Suppressor macrophage treated with lipopolysaccharide for 4 hours (primary cell): ENCODE data around the gene NUMBL.
A peak's percentile ranks its signal among the peaks of the same experiment; 100 is the strongest.

Source experiments
- DNase-seq: peaks from one replicate; pipeline ENCODE4 v3.0.0-alpha.2; 2020

Gene NUMBL

DNA sequence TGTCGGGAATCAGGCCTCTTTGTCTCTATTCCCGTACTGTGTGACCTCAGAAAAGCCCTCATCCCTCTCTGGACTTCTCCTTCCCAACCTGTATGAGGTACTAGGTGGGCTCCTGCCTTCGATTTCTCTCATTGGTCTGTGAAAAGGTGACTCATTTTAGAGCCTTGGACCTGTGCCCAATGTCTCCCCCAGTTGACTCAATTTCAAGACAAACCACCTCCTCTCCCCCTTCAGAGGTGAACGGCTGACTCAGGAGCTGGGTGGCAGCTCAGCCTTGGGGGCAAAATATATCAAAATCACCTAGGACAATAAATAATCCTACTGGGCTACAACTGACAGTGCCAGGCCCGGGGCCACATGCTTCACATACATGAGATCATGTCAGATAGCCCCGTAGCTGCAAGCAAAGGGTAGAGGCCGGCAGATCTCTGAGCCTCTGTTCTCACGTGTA, 25.6 kb upstream of the NUMBL start:
- DNase-seq: no peak

DNA sequence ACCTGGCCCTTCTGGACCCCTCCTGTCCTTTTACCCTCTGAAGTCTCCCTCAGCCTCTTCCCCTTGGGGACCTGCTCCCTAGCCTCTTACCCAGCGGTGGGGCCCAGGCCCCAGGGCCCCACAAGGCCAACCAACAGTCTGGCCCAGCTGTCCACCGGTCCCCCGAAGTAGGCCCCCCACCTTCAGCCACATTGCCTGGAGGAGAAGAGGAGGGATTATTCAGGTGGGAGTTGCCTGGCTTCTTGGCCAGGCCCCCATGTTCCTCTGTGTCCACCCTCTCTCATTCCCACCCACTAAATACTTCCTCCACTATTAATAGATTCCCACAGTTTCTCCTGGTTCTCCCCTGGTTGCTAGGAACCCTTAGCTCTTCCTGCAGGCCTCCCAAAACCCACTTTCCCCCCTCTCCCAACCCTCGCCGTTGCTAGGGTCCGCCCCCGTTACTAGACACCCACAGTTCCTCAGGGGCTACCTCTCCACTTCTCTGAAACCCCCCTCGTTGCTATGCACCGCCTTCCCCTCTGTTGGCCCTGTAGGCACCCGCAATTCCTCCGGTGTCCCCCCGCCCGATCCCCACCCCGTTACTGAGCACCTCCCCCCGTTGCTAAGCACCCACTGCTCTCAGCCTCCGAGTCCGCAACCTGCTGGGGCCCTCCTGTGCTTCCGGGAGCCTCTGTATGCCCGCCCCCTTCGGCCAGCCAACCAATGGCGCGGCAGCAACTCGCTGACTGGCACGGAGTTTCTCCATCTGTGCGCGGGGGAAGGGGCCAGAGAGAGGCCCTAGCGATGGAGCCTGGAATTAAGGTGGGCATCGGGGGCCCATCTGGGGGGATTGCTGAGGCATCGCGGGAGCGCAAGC, 24.2 kb upstream of the NUMBL start:
- peak; percentile 92 for DNase-seq

DNA sequence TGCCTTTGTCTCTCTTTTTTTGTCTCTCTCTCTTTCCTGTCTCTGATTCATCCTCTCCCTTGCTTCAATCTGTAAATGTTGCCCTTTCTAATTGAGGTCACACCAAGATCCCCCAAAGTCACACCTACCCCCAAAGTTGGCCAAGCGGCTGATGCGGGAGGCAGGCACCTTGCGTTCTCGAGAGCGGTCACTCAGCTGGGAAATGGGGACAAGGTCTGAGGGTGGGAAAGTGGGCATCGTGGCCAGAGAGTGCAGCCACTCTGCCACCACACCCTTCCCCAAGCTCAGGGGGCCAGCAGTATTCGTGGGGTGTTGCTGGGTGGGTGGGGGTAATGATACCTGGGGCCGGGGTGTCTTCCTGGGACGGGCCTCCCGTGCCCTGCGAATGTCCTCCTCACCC, 23.5 kb upstream of the NUMBL start:
- no peak for DNase-seq

DNA sequence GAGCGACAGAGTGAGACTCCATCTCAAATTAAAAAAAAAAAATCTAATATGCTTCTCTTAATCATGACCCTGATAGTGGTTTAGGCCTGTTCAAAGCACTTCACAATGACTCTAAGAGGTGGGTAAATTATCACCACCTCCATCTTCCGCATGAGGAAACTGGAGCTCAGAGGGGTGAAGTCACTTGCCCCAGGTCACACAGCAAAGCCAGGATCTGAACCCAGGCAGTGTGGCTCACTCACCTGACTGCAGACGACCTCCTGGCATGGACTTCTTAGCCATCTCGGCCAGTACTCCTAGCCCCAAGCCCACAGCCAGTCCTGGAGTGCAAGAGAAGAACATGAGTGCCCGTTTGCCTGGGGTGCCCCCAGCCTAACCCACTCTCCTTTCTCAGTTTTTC, 19.4 kb upstream of the NUMBL start:
- DNase-seq: no peak

DNA sequence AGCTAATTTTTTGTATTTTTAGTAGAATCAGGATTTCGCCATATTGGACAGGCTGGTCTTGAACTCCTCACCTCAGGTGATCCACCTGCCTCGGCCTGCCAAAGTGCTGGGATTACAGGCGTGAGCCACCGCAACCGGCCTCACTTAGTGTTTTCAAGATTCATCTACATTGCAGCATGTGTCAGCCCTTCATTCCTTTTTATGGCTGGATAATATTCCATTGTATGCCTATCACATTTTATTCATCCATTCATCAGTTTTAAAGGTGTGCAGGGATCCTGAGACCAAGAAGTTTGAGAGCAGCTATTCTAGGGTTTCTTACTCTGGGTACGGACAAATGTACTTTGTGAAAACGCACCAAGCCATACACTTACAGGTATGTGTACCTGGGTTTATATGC, 17.2 kb upstream of the NUMBL start:
- DNase-seq: no peak

DNA sequence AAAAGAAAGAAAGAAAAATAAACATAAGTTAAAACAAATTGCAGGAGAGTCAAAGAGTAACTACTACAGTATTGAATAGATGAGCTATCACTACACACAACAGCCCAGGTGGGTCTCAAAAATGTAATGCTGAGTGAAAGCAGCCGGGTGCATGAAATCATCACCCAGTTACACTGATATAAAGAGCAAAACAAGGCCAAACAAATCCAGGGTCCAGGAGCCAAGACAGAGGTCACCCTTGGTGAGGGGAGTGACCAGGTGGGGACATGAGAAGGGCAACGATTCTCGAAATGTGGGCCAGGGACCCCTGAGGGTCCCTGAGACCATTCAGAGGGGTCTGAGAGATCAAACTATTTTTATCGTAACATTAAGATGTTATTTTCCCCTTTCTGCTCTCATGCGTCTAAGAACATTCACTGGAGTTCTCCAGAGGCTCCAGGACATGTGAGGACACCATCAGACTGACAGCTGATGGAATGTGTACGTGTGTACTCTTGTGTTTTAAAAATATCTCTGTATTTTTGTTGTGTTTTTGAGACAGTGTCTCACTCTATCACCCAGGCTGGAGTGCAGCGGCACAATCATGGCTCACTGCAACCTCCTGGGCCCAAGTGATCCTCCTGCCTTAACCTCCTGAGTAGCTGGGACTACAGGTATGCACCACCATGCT, 15.6 kb upstream of the NUMBL start:
- DNase-seq: no peak

DNA sequence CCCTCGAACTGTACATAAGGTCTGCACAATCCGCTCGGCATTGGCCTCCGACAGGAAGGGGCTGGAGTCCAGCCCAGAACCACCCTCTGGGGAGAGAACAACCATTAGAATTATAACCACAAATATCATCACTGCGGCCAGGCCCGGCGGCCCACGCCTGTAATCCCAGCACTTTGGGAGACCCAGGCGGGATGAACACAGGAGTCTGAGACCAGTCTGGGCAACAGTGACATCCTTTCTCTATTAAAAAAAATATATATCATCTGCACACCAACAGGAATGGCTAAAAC, 14.9 kb upstream of the NUMBL start:
- DNase-seq: no peak

DNA sequence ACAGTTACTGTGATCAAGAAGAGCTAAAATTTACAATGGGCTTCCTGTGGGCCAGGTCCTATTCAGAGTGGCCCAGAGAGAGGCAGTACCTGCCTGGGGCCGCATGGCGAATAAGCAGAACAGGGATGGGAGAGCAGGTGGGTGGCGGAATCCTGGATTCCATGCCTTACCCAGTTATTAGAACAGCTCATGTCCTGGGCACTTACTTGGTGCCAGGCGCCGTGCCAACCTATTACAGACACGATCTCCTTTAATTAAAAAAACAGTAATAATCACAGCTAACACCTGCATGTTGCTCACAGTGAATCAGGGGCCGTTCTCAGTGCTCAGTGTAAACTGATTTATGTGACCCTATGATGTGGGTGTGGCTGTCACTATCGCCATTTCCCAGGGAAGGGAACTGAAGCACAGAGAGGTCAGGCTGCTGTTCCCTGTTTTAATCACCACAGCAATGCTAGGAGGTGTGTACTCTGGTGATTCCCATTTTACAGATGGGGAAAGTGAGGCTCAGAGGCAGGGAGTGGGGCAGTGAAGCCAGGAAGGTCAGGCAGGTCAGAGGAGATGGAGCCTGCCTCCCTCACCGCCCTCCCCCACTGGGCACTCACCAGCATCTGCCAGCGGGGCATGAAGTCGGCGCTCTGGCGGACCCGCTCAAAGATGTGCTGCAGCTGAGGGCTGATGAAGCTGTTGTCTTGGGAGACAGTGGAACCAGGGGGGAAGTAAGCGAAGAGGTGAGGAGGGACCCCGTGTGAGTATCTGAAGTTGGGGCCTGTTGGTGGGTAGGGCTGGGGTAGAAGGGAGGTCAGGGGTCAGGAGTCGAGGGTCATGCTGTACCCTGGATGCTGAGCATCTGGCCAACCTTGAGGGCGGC, 14.3 kb upstream of the NUMBL start:
- DNase-seq: no peak

DNA sequence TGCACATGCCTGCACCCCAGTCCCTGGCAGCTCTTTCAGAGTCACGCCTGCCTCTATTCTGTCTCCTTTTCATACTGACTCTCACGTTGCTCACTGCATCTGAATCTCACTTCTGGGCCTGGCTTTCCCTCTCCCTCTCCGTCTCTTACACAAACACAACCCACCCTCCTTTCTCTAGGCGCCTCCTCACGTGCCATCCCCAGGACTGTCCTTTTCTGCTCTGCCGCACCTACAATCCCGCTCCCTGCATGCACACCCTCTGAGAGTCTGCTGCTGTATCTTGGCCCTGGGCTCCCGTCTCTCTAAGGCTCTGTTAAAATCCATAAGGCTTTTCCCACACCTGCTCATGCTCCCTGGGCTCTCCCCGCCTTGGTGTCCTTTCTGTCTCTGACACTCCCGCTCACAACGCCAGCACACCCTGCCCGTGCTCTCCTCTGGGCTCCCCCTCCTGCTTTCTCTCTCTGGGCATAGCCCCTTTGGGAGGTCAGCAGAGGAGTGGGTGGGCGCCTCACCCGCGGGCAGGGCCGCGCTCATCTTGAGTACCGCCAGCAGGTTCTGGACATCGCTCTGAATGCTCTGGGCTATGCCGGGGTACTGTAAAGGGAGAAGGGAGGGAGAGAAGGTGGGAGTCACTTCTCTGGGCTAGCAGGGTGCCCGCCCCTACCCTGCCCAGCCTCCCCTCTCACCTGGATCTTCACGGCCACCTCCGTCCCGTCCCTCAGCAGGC, 12.7 kb upstream of the NUMBL start:
- DNase-seq: no peak

DNA sequence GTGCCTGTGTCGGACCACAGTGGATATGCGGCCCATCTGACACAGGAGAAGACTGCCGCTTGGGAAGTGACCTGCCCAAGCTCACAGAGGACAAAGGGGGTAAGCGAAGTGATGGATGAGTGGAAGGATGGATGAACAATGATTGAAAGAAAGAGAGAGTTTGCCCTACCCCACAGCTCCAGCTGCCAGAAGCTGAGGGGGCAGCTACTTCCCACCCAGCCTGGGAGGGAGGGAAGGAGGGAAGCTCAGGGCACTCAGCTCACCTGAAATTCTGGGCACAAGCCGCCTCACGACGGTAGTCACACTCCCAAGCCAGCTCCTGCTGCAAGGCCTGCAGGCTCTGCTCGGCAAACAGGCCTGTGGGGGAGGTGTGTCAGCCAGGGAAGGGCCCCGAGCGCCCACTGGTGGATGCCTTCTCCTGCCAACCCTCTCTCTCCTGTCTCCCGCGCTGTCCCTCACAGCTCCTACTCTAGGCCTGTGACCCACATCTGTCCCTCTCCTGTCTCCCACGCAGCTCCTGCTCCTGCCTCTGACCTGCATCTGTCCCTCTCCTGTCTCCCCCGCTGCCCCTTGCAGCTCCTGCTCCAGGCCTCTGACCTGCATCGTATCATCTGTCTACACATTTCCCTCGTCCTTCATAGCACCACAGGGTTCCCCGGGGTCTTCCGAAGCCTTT, 12.0 kb upstream of the NUMBL start:
- no peak for DNase-seq

DNA sequence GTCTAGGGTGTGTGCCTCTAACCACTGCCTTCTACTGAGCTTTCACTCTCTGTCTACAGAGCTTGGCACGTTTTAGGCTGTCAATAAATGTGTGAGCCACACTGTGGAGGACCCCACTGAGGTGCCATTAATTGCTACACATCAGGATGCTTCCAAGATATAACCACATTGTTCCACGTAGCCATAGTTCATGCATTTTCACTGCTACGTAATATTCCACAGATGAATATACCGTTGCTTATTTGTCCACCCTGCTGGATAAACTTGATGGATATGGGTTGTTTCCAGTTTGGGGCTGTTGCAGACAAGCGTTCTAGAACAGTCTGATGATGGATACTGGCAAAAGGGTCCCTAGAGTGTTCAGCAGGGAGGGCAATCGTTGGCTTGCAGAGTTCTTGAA, 11.3 kb upstream of the NUMBL start:
- no peak for DNase-seq

DNA sequence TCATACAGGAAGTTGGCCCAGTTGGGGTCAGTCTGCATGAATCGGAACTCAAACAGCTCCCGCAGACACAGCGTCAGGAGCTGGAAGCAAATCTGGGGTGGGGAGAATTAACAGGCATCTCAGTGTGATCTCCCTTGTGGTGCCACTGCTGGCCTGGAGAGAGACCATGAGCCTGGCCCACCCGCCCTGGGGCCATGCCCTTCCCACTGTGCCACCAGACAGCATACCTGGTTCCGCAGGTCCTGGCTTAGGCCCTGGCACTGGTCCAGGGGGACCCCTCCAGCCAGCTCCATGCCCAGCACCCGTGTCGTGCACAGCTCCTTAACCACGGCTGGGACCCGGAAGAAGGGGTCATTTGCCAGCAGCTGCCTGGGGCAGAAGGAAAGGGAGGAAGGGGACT, 9.6 kb upstream of the NUMBL start:
- no peak for DNase-seq

DNA sequence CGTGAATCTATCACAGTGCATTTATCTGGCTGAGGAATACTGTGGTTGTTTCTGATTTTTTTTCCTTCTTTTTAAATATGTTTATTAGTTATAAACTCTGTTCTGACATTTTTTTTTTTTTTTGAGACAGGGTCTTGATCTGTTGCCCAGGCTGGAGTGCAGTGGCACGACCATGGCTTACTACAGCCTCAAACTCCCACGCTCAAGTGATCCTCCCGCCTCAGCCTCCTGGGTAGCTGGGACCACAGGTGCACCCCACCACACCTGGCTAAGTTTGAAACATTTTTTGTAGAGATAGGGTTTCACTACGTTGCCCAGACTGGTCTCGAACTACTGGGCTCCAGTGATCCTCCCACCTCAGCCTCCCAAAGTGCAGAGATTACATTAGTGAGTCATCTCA, 6.6 kb upstream of the NUMBL start:
- no peak for DNase-seq

DNA sequence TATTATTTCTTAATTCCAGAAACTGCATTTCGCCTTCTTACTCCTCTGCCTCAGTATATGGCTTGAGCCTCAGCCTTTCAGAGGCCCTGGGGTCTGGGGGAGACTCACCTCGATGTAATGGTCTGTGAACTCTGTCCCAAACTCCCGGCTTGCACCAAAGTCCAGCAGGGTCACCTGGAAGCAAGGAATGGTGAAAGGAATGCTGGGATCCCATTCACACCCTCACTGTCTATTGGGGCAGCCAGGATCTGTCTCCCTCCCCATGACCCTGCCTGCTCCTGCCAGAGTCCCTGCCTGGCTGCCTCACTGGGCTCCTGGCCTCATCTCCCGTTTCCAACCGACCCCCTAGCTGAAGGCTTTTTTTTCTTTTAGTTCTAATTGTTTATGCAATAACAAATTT, 5.4 kb upstream of the NUMBL start:
- no peak for DNase-seq

DNA sequence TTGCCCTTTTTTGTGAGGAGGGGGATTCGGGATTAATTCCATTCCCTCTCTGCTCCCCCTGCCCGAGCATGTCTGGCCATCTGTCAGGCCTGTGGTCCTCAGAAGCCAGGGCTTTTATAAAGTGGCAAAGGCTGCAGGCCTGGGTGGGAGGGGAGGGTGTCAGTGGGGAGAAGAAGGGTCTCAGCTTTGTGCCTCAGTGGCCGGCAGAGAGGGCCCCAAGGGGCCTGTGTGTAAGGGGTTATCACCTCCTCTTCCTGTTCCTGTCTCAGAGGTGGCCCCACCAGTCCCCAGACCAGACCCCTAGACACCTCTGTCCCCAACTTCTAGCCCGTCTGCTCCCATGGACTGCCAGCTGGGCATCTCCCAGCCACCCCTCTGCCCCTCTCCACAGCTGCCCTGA, 3.4 kb upstream of the NUMBL start:
- DNase-seq: no peak

DNA sequence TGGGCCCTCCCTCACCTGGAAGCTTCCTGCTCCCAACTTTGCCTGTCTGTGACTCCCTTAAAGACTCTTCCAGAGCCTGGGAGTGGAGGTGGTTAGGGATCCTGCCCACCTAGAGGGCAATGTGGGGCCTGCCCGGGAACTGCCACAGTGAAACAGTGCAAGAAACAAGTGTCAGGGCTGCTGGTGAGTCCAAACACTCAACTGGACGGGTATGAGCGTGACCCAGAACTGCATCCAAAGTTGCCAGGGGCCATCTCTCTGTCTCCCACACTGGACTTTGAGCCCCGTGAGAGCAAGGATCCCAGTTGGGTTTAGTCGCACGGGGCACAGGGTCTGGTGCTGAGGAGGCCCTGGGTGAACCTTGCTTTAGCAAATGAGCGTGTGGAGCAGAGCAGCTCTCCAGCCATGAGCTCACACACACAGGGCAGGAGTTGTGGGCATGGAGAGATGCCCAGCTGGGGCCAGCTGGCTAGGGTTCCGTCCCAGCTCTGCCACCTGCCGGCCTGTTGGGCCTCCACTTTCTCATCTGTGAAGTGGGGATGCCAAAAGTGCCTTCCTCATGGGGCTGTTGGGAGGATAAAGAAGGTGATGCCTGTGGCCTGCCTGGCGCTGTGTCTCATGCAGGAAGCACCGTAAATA, 2.8 kb upstream of the NUMBL start:
- no peak for DNase-seq

DNA sequence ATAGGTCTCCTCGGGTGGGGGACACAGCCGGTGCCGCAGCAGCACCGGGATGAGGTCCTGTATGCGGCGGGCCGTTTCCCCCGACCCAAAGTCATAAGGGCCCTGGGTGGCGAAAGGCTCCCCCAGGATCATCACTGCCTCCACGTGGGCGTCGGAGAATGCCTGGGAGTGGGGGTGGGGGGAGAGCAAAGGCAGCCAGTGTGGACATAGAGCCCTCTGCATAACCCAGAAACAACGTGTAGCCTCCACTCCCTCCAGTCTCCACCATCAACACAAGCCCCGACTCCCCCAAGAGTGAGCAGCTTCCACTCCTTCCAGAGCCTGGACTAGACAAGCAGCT, 1.7 kb upstream of the NUMBL start:
- no peak for DNase-seq

DNA sequence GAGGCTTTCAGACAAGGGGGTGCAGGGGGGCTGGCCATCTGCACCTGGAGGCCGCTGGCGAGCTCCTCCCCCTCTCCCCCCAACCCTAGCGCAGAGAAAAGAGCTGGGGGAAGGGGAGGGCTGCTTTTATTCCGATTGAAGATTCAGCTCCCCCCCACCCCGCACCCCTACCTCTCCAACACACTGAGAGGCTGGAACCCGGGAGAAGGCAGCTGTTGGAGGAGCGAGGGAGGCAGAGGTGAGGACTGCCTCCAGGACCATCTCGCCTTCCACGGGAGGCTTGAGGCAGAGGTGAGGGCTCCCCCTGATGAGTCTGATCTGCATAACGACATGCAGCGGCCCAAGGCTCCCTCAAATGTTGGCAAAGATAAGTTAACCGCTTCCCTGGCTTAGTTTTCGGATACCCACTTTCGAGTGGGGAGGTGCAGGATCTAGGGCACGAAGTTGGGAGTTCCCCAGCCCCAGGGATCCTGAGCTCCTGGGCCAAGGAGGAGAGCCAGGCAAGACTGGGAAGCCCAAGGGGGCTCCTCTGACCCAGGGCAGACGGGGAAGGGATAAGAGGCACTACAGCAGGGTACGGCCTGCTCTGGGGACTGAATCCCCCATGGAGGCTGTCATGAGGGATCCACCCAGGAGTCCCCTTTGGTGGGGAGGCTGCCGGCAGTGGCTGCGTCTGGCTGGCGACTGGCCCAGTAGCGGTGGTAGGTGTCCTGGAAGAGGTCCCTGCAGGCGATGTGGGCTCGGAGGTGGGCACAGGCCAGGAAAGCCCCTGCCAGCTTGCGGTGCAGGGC, 1.2 kb upstream of the NUMBL start:
- no peak for DNase-seq

DNA sequence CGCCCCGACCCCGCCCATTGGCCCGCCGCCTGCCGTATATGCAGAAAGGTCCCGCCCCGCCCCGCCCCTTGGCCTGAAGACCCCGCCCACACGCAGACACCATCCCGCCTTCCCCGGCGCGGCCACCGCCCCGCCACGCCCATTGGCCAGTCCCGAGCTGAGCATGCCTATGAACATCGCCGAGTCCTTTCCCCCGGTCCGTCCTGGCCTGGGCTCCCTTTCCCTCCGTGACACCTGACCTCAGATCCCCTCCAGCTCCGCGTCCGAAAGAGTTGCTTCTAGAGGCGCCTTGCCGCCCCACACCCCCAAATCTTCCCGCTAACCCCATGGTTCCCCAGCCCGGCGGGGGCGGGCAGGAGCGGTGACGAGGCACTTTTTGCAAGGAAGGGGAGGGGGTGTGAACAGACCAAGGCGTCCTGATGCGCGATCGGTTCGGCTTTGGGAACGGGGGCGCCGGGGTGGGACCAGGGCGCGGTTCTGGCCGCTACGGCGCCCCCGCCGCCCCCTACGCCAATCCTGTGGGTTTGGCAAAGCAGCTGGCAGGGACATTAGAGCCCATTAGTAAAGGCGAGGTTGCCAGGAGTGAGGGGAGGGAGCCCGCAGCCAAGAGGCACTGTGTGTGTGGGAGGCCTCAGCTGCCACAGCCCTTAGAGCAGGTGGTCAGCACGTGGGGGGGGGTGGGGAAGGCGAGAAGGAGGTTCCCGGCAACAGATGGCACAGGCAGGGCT, 406 bp upstream of the NUMBL start:
- DNase-seq: peak; percentile 95

DNA sequence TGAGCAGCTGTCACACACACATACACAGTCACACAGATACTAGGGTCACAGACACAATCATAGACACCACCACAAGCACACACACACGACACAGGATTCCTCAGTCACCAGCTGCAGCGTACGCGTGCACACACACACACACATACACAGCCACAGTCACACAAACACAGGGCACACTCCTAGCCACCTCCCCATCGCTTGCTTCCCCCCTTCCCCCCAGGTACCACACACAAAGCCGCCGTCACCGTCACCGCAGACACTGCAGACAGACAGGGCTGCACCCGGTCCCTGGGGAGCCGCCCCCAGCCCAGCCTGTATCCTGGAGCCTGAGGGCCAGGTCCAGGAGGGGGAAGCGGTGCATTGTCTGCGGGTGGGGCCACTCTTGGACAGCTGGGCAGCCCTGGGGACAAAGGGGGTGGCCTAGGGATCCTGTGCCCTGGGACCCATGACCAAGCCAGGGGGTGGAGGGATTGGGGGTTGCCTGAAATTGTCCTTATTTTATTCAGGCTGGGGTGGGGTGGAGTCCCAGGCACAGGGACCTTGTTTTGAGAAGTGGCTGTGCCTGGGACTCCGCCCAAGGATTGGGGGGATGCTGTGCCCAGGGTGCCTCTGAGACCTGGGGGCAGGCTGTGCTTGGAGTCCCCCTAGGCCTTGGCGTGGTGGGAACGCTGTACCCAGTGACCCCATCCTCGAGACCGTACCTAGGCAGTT, 957 bp downstream of the NUMBL start:
- DNase-seq: no peak
